Uterus (tissue), 2 donors: ENCODE results near the gene PCDHB9.
"Not testable (repeated sequence)": the region's sequence is repeated elsewhere in the genome, so short reads cannot be mapped to it uniquely, and the experiment has no call there.

ENCODE experiments used
- CTCF ChIP-seq, 4 experiments: fragments of 200-600 bp in 2 of 4; fragments of 450-650 bp in 2 of 4; sonication (generic) in 2 of 4; IDR thresholded peaks; one replicate each; pipeline ENCODE4 v1.5.1; 2016 to 2019; ENCODE audit warnings: antibody characterized with exemption in 4 of 4, mild to moderate bottlenecking in 2 of 4, moderate library complexity in 1 of 4
- POLR2A ChIP-seq, 2 donors: fragments of 450-650 bp; IDR thresholded peaks; one replicate each; pipeline ENCODE4 v1.6.1; 2016; ENCODE audit warnings: antibody characterized with exemption in 2 of 2, mild to moderate bottlenecking in 1 of 2, moderate library complexity in 1 of 2

- TF ChIP-seq CTCF, POLR2A (IDR thresholded peaks at IDR 0.05): not testable (repeated sequence)
These were observed 2.2 kb downstream of the PCDHB9 start for GRCh38 chr5:141189131-141189530.
